Stimulated activated CD8-positive, alpha-beta memory T cell treated with anti-CD3 and anti-CD28 coated beads, Interleukin-2, amount 100 ng/mL, for 1 hour (primary cell): ENCODE data around the gene LAMA4.

Source experiments
- DNase-seq, 2 donors: peaks; one replicate each; pipeline ENCODE4 v3.0.0-alpha.2; 2020; ENCODE audit warnings: low read depth in 2 of 2

Gene LAMA4

GRCh38 chr6:112193117-112193516, 61.2 kb downstream of the LAMA4 start:
- DNase-seq, result no peak

- no peak for DNase-seq
These were observed 62.8 kb downstream of the LAMA4 start for GRCh38 chr6:112191509-112192020.

- DNase-seq, result no peak
These were observed 64.2 kb downstream of the LAMA4 start for GRCh38 chr6:112190164-112190563.

GRCh38 chr6:112189494-112189893, 64.9 kb downstream of the LAMA4 start:
- DNase-seq, result no peak

- no peak for DNase-seq
These were observed 65.5 kb downstream of the LAMA4 start for GRCh38 chr6:112188906-112189305.

- no peak for DNase-seq
These were observed 66.6 kb downstream of the LAMA4 start for GRCh38 chr6:112187736-112188135.

- no peak for DNase-seq
These were observed 69.4 kb downstream of the LAMA4 start for GRCh38 chr6:112184951-112185350.

- no peak for DNase-seq
These were observed 71.1 kb downstream of the LAMA4 start for GRCh38 chr6:112183271-112183671.

- no peak for DNase-seq
These were observed 73.2 kb downstream of the LAMA4 start for GRCh38 chr6:112181130-112181529.

GRCh38 chr6:112180095-112180820, 74.1 kb downstream of the LAMA4 start:
- peak in 1 of 2 donors; percentile 10 for DNase-seq

GRCh38 chr6:112179631-112180030, 74.7 kb downstream of the LAMA4 start:
- no peak for DNase-seq

GRCh38 chr6:112178846-112179245, 75.5 kb downstream of the LAMA4 start:
- no peak for DNase-seq

GRCh38 chr6:112177092-112177491, 77.3 kb downstream of the LAMA4 start:
- DNase-seq, result no peak

GRCh38 chr6:112176175-112176574, 78.2 kb downstream of the LAMA4 start:
- DNase-seq, result no peak

GRCh38 chr6:112173221-112173804, 81.1 kb downstream of the LAMA4 start:
- no peak for DNase-seq

GRCh38 chr6:112172540-112172939, 81.8 kb downstream of the LAMA4 start:
- no peak for DNase-seq

GRCh38 chr6:112169541-112169940, 84.8 kb downstream of the LAMA4 start:
- no peak for DNase-seq

- peak; percentile 58 to 60 for DNase-seq
These were observed 90.8 kb downstream of the LAMA4 start for GRCh38 chr6:112163295-112164257.

GRCh38 chr6:112160745-112161144, 93.6 kb downstream of the LAMA4 start:
- no peak for DNase-seq

GRCh38 chr6:112156668-112157067, 97.7 kb downstream of the LAMA4 start:
- no peak for DNase-seq

GRCh38 chr6:112155886-112156285, 98.5 kb downstream of the LAMA4 start:
- no peak for DNase-seq

- DNase-seq, result no peak
These were observed 99.7 kb downstream of the LAMA4 start for GRCh38 chr6:112154711-112155110.
